ENCODE data around the gene NTM. TPM values are rescaled to one million over a fixed set of nuclear protein-coding genes. Genes with fewer than 3 reads are reported as not detected.

Gene NTM
- total RNA-seq, 1 experiment from 2014 or later: 16.4 TPM

- TF ChIP-seq GRHL2 (CRISPR knock-in tag; IDR thresholded peaks at IDR 0.05; ENCODE audit: insufficient replicate concordance, severe bottlenecking): no peak
- TF ChIP-seq FOXJ3 (CRISPR knock-in tag; IDR thresholded peaks at IDR 0.05; ENCODE audit: borderline replicate concordance): no peak
- no peak for TF ChIP-seq TEAD1 (CRISPR knock-in tag; IDR thresholded peaks at IDR 0.05)
- no peak for TF ChIP-seq RELA (CRISPR knock-in tag; IDR thresholded peaks at IDR 0.05; ENCODE audit: borderline replicate concordance)
- no peak for TF ChIP-seq ZNF671 (CRISPR knock-in tag; IDR thresholded peaks at IDR 0.05)
- TF ChIP-seq, protein P1, sequence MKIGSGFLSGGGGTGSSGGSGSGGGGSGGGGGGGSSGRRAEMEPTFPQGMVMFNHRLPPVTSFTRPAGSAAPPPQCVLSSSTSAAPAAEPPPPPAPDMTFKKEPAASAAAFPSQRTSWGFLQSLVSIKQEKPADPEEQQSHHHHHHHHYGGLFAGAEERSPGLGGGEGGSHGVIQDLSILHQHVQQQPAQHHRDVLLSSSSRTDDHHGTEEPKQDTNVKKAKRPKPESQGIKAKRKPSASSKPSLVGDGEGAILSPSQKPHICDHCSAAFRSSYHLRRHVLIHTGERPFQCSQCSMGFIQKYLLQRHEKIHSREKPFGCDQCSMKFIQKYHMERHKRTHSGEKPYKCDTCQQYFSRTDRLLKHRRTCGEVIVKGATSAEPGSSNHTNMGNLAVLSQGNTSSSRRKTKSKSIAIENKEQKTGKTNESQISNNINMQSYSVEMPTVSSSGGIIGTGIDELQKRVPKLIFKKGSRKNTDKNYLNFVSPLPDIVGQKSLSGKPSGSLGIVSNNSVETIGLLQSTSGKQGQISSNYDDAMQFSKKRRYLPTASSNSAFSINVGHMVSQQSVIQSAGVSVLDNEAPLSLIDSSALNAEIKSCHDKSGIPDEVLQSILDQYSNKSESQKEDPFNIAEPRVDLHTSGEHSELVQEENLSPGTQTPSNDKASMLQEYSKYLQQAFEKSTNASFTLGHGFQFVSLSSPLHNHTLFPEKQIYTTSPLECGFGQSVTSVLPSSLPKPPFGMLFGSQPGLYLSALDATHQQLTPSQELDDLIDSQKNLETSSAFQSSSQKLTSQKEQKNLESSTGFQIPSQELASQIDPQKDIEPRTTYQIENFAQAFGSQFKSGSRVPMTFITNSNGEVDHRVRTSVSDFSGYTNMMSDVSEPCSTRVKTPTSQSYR (CRISPR knock-in tag; IDR thresholded peaks at IDR 0.05): no peak
Observed at GRCh38 chr11:131486100-131486499, 115.7 kb downstream of the NTM start (continued).

DNA sequence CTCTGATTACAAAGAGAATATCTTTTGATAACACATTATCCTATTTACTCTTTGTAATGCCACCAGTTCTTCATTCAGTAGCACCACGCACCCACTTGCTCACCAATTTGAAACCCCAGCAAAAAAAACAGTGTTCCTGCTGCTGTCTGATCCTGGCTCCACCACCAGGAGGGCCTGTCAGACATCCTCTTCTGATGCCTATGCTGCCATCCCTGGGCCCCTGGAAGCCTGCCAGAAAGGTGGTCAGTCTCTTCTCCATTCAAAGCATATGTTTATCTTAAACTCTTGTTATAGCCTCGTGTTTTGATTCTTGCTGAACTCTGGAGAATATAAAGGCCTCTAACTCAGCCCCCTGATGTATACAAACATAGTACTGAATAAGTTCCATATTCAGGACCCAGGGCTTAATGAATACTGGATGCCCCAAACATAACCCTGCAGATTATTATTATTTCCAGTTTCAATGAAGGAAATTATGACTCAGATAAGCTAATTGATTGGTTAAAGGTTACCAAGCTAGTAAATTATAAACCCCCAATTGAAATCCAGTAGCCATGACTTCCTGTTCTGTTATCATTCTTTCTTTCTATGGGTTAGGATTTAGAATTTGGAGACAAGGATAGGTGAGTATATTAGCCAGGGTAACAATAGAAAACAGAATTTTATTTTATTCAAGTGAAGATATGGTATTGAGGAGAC is 116.7 kb downstream of the NTM start:
- CTCF ChIA-PET: no interaction called here
- TF ChIP-seq TEAD1 (CRISPR knock-in tag; IDR thresholded peaks at IDR 0.05) (no peak), OVOL2 (CRISPR knock-in tag; IDR thresholded peaks at IDR 0.05; ENCODE audit: borderline replicate concordance) (no peak), E2F4 (CRISPR knock-in tag; IDR thresholded peaks at IDR 0.05; ENCODE audit: borderline replicate concordance, low read depth) (no peak), FOXK1 (CRISPR knock-in tag; IDR thresholded peaks at IDR 0.05) (no peak), GABPB1 (CRISPR knock-in tag; IDR thresholded peaks at IDR 0.05) (no peak), JAZF1 (CRISPR knock-in tag; IDR thresholded peaks at IDR 0.05) (no peak), CDX4 (CRISPR knock-in tag; IDR thresholded peaks at IDR 0.05; ENCODE audit: borderline replicate concordance) (no peak), IRF2 (CRISPR knock-in tag; IDR thresholded peaks at IDR 0.05; ENCODE audit: borderline replicate concordance, low read depth) (no peak), NFYB (CRISPR knock-in tag; conservative IDR thresholded peaks at IDR 0.05; ENCODE audit: low read depth) (no peak), ARID4B (CRISPR knock-in tag; IDR thresholded peaks at IDR 0.05; ENCODE audit: borderline replicate concordance) (no peak), ZNF121 (CRISPR knock-in tag; IDR thresholded peaks at IDR 0.05) (no peak), TCF7 (CRISPR knock-in tag; IDR thresholded peaks at IDR 0.05; ENCODE audit: low read depth) (no peak), MLX (CRISPR knock-in tag; IDR thresholded peaks at IDR 0.05) (no peak)
- TF ChIP-seq, protein P2, sequence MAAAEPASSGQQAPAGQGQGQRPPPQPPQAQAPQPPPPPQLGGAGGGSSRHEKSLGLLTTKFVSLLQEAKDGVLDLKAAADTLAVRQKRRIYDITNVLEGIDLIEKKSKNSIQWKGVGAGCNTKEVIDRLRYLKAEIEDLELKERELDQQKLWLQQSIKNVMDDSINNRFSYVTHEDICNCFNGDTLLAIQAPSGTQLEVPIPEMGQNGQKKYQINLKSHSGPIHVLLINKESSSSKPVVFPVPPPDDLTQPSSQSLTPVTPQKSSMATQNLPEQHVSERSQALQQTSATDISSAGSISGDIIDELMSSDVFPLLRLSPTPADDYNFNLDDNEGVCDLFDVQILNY (CRISPR knock-in tag; IDR thresholded peaks at IDR 0.05): no peak
- TF ChIP-seq, protein P3, sequence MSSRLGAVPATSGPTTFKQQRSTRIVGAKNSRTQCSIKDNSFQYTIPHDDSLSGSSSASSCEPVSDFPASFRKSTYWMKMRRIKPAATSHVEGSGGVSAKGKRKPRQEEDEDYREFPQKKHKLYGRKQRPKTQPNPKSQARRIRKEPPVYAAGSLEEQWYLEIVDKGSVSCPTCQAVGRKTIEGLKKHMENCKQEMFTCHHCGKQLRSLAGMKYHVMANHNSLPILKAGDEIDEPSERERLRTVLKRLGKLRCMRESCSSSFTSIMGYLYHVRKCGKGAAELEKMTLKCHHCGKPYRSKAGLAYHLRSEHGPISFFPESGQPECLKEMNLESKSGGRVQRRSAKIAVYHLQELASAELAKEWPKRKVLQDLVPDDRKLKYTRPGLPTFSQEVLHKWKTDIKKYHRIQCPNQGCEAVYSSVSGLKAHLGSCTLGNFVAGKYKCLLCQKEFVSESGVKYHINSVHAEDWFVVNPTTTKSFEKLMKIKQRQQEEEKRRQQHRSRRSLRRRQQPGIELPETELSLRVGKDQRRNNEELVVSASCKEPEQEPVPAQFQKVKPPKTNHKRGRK (CRISPR knock-in tag; IDR thresholded peaks at IDR 0.05; ENCODE audit: borderline replicate concordance): no peak
- TF ChIP-seq, protein P4, sequence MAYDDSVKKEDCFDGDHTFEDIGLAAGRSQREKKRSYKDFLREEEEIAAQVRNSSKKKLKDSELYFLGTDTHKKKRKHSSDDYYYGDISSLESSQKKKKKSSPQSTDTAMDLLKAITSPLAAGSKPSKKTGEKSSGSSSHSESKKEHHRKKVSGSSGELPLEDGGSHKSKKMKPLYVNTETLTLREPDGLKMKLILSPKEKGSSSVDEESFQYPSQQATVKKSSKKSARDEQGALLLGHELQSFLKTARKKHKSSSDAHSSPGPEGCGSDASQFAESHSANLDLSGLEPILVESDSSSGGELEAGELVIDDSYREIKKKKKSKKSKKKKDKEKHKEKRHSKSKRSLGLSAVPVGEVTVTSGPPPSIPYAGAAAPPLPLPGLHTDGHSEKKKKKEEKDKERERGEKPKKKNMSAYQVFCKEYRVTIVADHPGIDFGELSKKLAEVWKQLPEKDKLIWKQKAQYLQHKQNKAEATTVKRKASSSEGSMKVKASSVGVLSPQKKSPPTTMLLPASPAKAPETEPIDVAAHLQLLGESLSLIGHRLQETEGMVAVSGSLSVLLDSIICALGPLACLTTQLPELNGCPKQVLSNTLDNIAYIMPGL (CRISPR knock-in tag; IDR thresholded peaks at IDR 0.05): no peak
- Mint-ChIP-seq H3K36me3 (no peaks in the 10 kb centered on the region), H3K9me3 (no peaks in the 10 kb centered on the region), H3K27me3 (ENCODE audit: low read depth) (peaks cover 6% of the 10 kb centered on the region), H3K4me1 (peaks cover 25% of the 10 kb centered on the region), H3K27ac (no peak overlapping the region), H3K4me3 (no peak overlapping the region)
- POLR2A ChIA-PET: no interaction called here
- ATAC-seq (no peak), DNase-seq (ENCODE audit: low spot score) (no peak)
